HCT116 (cell line): ENCODE measurements around the gene PLD3.

Experiments used
- CBX3 ChIP-seq: IDR thresholded peaks from 2 replicates; pipeline ENCODE4 v1.6.1; 2012; ENCODE audit warnings: low read depth
- CEBPB ChIP-seq: IDR thresholded peaks from 2 replicates; pipeline ENCODE4 v1.6.1; 2012; ENCODE audit warnings: low read depth
- EZH2 ChIP-seq: fragments of 200-600 bp; sonication (generic); IDR thresholded peaks from 2 replicates; pipeline ENCODE4 v1.6.1; 2017; ENCODE audit warnings: antibody characterized with exemption, mixed run types
- FOSL1 ChIP-seq: IDR thresholded peaks from 2 replicates; pipeline ENCODE4 v1.6.1; 2012; ENCODE audit warnings: low read depth
- POLR2A ChIP-seq: IDR thresholded peaks from 2 replicates; pipeline ENCODE4 v1.7.0; 2011; ENCODE audit warnings: borderline replicate concordance; ENCODE audit not compliant: insufficient read depth, insufficient read length; ENCODE audit errors: extremely low read depth
- POLR2AphosphoS5 ChIP-seq: IDR thresholded peaks from 2 replicates; pipeline ENCODE4 v1.6.1; 2011; ENCODE audit warnings: mild to moderate bottlenecking, low read depth, low read length, moderate library complexity
- SIN3A ChIP-seq: IDR thresholded peaks from 2 replicates; pipeline ENCODE4 v1.6.1; 2012; ENCODE audit warnings: low read depth
- SRF ChIP-seq: IDR thresholded peaks from 2 replicates; pipeline ENCODE4 v1.6.1; 2012; ENCODE audit warnings: low read depth
- YY1 ChIP-seq: IDR thresholded peaks from 2 replicates; pipeline ENCODE4 v1.6.1; 2011; ENCODE audit warnings: low read length, low read depth, moderate library complexity, mild to moderate bottlenecking; ENCODE audit not compliant: insufficient replicate concordance; ENCODE audit errors: extremely low read depth
- ZNF274 ChIP-seq: fragments of 200-500 bp; sonication (Bioruptor generic); IDR thresholded peaks from 2 replicates; pipeline ENCODE4 v1.6.1; 2014; ENCODE audit warnings: mild to moderate bottlenecking, low read depth, low read length, inconsistent platforms
- TF ChIP-seq, protein P1 (sequence below), 3 experiments: fragments of 200-600 bp in 1 of 3; sonication (generic) in 1 of 3; IDR thresholded peaks in 2 of 3; conservative IDR thresholded peaks in 1 of 3; 2 replicates each; pipeline ENCODE4 v1.5.1; 2012 to 2017; ENCODE audit warnings: low read depth in 2 of 3, low read length in 2 of 3, antibody characterized with exemption in 1 of 3, borderline replicate concordance in 1 of 3, control low read depth in 1 of 3, mild to moderate bottlenecking in 1 of 3, mixed read lengths in 1 of 3, mixed run types in 1 of 3, moderate library complexity in 1 of 3; ENCODE audit not compliant: insufficient read depth in 1 of 3
- TF ChIP-seq, protein P2 (sequence below): IDR thresholded peaks from 2 replicates; pipeline ENCODE4 v1.6.1; 2012

DNA sequence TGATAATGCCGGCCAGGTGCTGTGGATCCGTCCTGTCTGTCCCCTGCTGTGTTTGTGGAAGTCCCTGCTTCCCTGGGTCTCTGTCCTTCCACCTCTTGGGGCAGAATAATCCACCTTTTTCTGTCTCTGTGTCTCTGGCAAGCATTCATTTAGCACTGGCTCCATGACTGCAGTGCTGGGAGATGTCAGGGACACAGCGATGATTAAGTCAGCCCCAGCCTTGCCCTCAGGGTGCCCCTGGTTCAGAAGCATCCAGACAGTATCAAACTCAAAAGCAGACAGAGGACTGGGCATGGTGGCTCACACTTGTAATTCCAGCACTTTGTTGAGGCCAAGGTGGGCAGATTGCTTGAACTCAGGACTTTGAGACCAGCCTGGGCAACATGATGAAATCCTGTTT lies 40.0 kb downstream of the PLD3 start:
- TF ChIP-seq, protein P1, sequence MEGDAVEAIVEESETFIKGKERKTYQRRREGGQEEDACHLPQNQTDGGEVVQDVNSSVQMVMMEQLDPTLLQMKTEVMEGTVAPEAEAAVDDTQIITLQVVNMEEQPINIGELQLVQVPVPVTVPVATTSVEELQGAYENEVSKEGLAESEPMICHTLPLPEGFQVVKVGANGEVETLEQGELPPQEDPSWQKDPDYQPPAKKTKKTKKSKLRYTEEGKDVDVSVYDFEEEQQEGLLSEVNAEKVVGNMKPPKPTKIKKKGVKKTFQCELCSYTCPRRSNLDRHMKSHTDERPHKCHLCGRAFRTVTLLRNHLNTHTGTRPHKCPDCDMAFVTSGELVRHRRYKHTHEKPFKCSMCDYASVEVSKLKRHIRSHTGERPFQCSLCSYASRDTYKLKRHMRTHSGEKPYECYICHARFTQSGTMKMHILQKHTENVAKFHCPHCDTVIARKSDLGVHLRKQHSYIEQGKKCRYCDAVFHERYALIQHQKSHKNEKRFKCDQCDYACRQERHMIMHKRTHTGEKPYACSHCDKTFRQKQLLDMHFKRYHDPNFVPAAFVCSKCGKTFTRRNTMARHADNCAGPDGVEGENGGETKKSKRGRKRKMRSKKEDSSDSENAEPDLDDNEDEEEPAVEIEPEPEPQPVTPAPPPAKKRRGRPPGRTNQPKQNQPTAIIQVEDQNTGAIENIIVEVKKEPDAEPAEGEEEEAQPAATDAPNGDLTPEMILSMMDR (IDR thresholded peaks at IDR 0.05 in 2 of 3, conservative IDR thresholded peaks at IDR 0.05 in 1 of 3; ENCODE audit: borderline replicate concordance in 1 of 3, insufficient read depth in 1 of 3, low read depth in 2 of 3, low read length in 2 of 3) = no peak
- TF ChIP-seq POLR2AphosphoS5 (no peak), CEBPB (no peak), EZH2 (no peak), POLR2A (no peak), FOSL1 (no peak), SRF (no peak), ZNF274 (no peak), CBX3 (no peak), YY1 (no peak), SIN3A (no peak)
- TF ChIP-seq, protein P2, sequence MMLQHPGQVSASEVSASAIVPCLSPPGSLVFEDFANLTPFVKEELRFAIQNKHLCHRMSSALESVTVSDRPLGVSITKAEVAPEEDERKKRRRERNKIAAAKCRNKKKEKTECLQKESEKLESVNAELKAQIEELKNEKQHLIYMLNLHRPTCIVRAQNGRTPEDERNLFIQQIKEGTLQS = no peak
